HCT116 (cell line): Measurements from ENCODE around the gene SLC9A9. TPM values are rescaled to one million over a fixed set of nuclear protein-coding genes. Genes with fewer than 3 reads are reported as not detected.
A peak's percentile ranks its signal among the peaks of the same experiment; 100 is the strongest.

Experiments
- ATAC-seq: fragments of 200-7000 bp; cut with Tn5 transposase; 2 replicates; pipeline ENCODE4 v1.9.1; 2020; ENCODE audit warnings: mild to moderate bottlenecking, moderate library complexity
- BruUV-seq: library from RNA; stranded (reverse); fragments of 400-500 nt; replicated peaks from 2 replicates; lab custom pipeline; 2021; lab: Mats Ljungman, UMichigan
- CTCF ChIA-PET: fragments of 300-600 bp; sonication (Branson Sonifier 250); formaldehyde crosslinking; loops from one replicate; lab custom pipeline; 2021; ENCODE audit warnings: antibody characterized with exemption; lab: Charles Lee
- POLR2A ChIA-PET: fragments of 300-600, 350-600 bp; sonication (Branson Sonifier 250); formaldehyde crosslinking; loops from one replicate; lab custom pipeline; 2021; ENCODE audit warnings: antibody characterized with exemption; lab: Charles Lee
- RAD21 ChIA-PET, 2 experiments: fragments of 300-600 bp; sonication (Branson Sonifier 250); formaldehyde crosslinking; loops; one replicate each; lab custom pipeline; 2023; ENCODE audit warnings: low total read pairs in 2 of 2; ENCODE audit not compliant: uncharacterized antibody in 2 of 2, unreplicated experiment in 2 of 2, low non-redundant PET in 1 of 2; lab: Charles Lee
- DNase-seq: peaks from one replicate; pipeline ENCODE4 v3.0.0-alpha.2; 2010; ENCODE audit warnings: low read depth, low spot score
- H2AFZ ChIP-seq: fragments of 200-600 bp; shearing (Covaris generic), sonication (generic); 2 replicates; pipeline ENCODE4 v1.6.1; 2017; ENCODE audit warnings: low read depth, mixed run types, mixed read lengths, antibody characterized with exemption, low read length; ENCODE audit not compliant: poor library complexity, severe bottlenecking
- H3K27ac ChIP-seq: 2 replicates; pipeline ENCODE4 v1.5.1; 2012; ENCODE audit warnings: low read depth, low read length
- H3K27me3 ChIP-seq: fragments of 200-600 bp; sonication (generic); 2 replicates; pipeline ENCODE4 v1.6.1; 2016; ENCODE audit warnings: mixed run types, low read length, mixed read lengths; ENCODE audit not compliant: insufficient read depth
- H3K36me3 ChIP-seq, 2 experiments: fragments of 200-500 bp in 1 of 2; fragments of 200-600 bp in 1 of 2; sonication (Bioruptor generic) in 1 of 2; sonication (generic) in 1 of 2; 2 replicates each; pipeline versions ENCODE4 v1.5.1 to v1.6.1; 2014 to 2016; ENCODE audit warnings: low read length in 2 of 2, inconsistent platforms in 1 of 2, mixed read lengths in 1 of 2, mixed run types in 1 of 2; ENCODE audit not compliant: insufficient read depth in 2 of 2, control insufficient read depth in 1 of 2
- H3K4me1 ChIP-seq, 2 experiments: fragments of 200-600 bp in 1 of 2; sonication (generic) in 1 of 2; 2 replicates each; pipeline versions ENCODE4 v1.5.1 to v1.6.1; 2012 to 2017; ENCODE audit warnings: low read length in 2 of 2, inconsistent platforms in 1 of 2, mild to moderate bottlenecking in 1 of 2, mixed read lengths in 1 of 2, mixed run types in 1 of 2, moderate library complexity in 1 of 2; ENCODE audit not compliant: insufficient read depth in 2 of 2, control insufficient read depth in 1 of 2
- H3K4me2 ChIP-seq: fragments of 200-600 bp; sonication (generic); 2 replicates; pipeline ENCODE4 v1.6.1; 2017; ENCODE audit warnings: mixed run types, low read length, mixed read lengths
- H3K4me3 ChIP-seq, 2 experiments: fragments of 200-600 bp in 1 of 2; sonication (generic) in 1 of 2; replicated peaks in 1 of 2; 2 replicates each; pipeline ENCODE4 v1.5.1; 2011 to 2016; ENCODE audit warnings: low read length in 2 of 2, control low read depth in 1 of 2, low read depth in 1 of 2, mild to moderate bottlenecking in 1 of 2, mixed read lengths in 1 of 2, mixed run types in 1 of 2
- H3K79me2 ChIP-seq: fragments of 200-600 bp; sonication (generic); 2 replicates; pipeline ENCODE4 v1.6.1; 2017; ENCODE audit warnings: mild to moderate bottlenecking, mixed run types, low read length, moderate library complexity, mixed read lengths; ENCODE audit not compliant: insufficient read depth
- H3K9ac ChIP-seq: fragments of 200-600 bp; sonication (generic); 2 replicates; pipeline ENCODE4 v1.6.1; 2016; ENCODE audit warnings: low read length, mixed read lengths
- H3K9me2 ChIP-seq: fragments of 200-600 bp; sonication (generic), shearing (Covaris generic); 2 replicates; pipeline ENCODE4 v1.6.1; 2017; ENCODE audit warnings: mixed run types, mild to moderate bottlenecking, moderate library complexity; ENCODE audit not compliant: insufficient read depth
- H3K9me3 ChIP-seq, 2 experiments: fragments of 200-500 bp in 1 of 2; fragments of 200-600 bp in 1 of 2; sonication (Bioruptor generic) in 1 of 2; sonication (generic) in 1 of 2; 2 replicates each; pipeline ENCODE4 v1.6.1; 2014 to 2017; ENCODE audit warnings: low read length in 2 of 2, mixed read lengths in 2 of 2, inconsistent platforms in 1 of 2, low read depth in 1 of 2, mild to moderate bottlenecking in 1 of 2, mixed run types in 1 of 2, moderate library complexity in 1 of 2; ENCODE audit not compliant: control insufficient read depth in 1 of 2, insufficient read depth in 1 of 2
- H4K20me1 ChIP-seq: fragments of 200-600 bp; sonication (generic), shearing (Covaris generic); 2 replicates; pipeline ENCODE4 v1.6.1; 2017; ENCODE audit warnings: mixed run types, mild to moderate bottlenecking, moderate library complexity; ENCODE audit not compliant: insufficient read depth
- ATF3 ChIP-seq: IDR thresholded peaks from 2 replicates; pipeline ENCODE4 v1.6.1; 2012
- CBX3 ChIP-seq: IDR thresholded peaks from 2 replicates; pipeline ENCODE4 v1.6.1; 2012; ENCODE audit warnings: low read depth
- CEBPB ChIP-seq: IDR thresholded peaks from 2 replicates; pipeline ENCODE4 v1.6.1; 2012; ENCODE audit warnings: low read depth
- ELF1 ChIP-seq: IDR thresholded peaks from 2 replicates; pipeline ENCODE4 v1.6.1; 2012; ENCODE audit warnings: low read depth, borderline replicate concordance
- EZH2 ChIP-seq: fragments of 200-600 bp; sonication (generic); IDR thresholded peaks from 2 replicates; pipeline ENCODE4 v1.6.1; 2017; ENCODE audit warnings: antibody characterized with exemption, mixed run types
- EZH2phosphoT487 ChIP-seq: fragments of 200-600 bp; IDR thresholded peaks from 2 replicates; pipeline ENCODE4 v1.6.1; 2018; ENCODE audit warnings: antibody characterized with exemption, borderline replicate concordance
- POLR2A ChIP-seq: IDR thresholded peaks from 2 replicates; pipeline ENCODE4 v1.7.0; 2011; ENCODE audit warnings: borderline replicate concordance; ENCODE audit not compliant: insufficient read depth, insufficient read length; ENCODE audit errors: extremely low read depth
- POLR2AphosphoS5 ChIP-seq: IDR thresholded peaks from 2 replicates; pipeline ENCODE4 v1.6.1; 2011; ENCODE audit warnings: mild to moderate bottlenecking, low read depth, low read length, moderate library complexity
- RAD21 ChIP-seq: IDR thresholded peaks from 2 replicates; pipeline ENCODE4 v1.6.1; 2012; ENCODE audit warnings: low read depth, mild to moderate bottlenecking
- SIN3A ChIP-seq: IDR thresholded peaks from 2 replicates; pipeline ENCODE4 v1.6.1; 2012; ENCODE audit warnings: low read depth
- TCF7L2 ChIP-seq: IDR thresholded peaks from 2 replicates; pipeline ENCODE4 v1.7.0; 2011; ENCODE audit warnings: borderline replicate concordance, inconsistent platforms; ENCODE audit not compliant: insufficient read depth, insufficient read length; ENCODE audit errors: extremely low read depth
- YY1 ChIP-seq: IDR thresholded peaks from 2 replicates; pipeline ENCODE4 v1.6.1; 2011; ENCODE audit warnings: low read length, low read depth, moderate library complexity, mild to moderate bottlenecking; ENCODE audit not compliant: insufficient replicate concordance; ENCODE audit errors: extremely low read depth
- ZBTB33 ChIP-seq: IDR thresholded peaks from 2 replicates; pipeline ENCODE4 v1.6.1; 2011; ENCODE audit warnings: mild to moderate bottlenecking, low read length, moderate library complexity; ENCODE audit not compliant: insufficient replicate concordance; ENCODE audit errors: extremely low read depth
- ZFX ChIP-seq: fragments of 450-650 bp; IDR thresholded peaks from 2 replicates; pipeline ENCODE4 v1.6.1; 2017
- intact Hi-C: fragments of 100-400 bp; cut with micrococcal nuclease; formaldehyde crosslinking; loops from 2 replicates; pipeline ENCODE4 v1.10.0; 2022
- total RNA-seq: library from RNA; stranded (reverse); gene quantifications from one replicate; pipeline ENCODE4 v1.2.1, GENCODE V29; 2021; ENCODE audit not compliant: unreplicated experiment

The SLC9A9 gene
- total RNA-seq, 1 experiment from 2014 or later: 0.20 TPM

GRCh38 chr3:143382816-143383215, 465.5 kb downstream of the SLC9A9 start:
- H3K9me3 ChIP-seq: no peaks in the 10 kb centered on the region
- RAD21 ChIA-PET: no interaction called here
- no TSS peak for BruUV-seq
- no peaks in the 10 kb centered on the region for H4K20me1 ChIP-seq
- H3K79me2 ChIP-seq: no peaks in the 10 kb centered on the region
- TF ChIP-seq CEBPB (no peak), ZFX (no peak), EZH2phosphoT487 (no peak), ZBTB33 (no peak), ELF1 (no peak), ATF3 (no peak), EZH2 (no peak), POLR2AphosphoS5 (no peak)
- TF ChIP-seq, all 23 proteins: peak for 0
- no peaks in the 10 kb centered on the region for H3K36me3 ChIP-seq
- no peak overlapping the region for H3K4me3 ChIP-seq
- H3K27ac ChIP-seq: no peak overlapping the region
- no peak overlapping the region for H3K4me2 ChIP-seq
- CTCF ChIA-PET: no interaction called here
- H3K9ac ChIP-seq: no peak overlapping the region
- no peak for DNase-seq
- no peaks in the 10 kb centered on the region for H3K4me1 ChIP-seq
- no peaks in the 10 kb centered on the region for H3K9me2 ChIP-seq
- H3K27me3 ChIP-seq: peaks cover 3% of the 10 kb centered on the region; the same call in 1 of the 2 replicates
- no peak overlapping the region for H2AFZ ChIP-seq
- POLR2A ChIA-PET: no interaction called here
- no peak for ATAC-seq
- intact Hi-C loops: no loop called here

- CTCF ChIA-PET: no interaction called here
- H3K27me3 ChIP-seq: no peaks in the 10 kb centered on the region
- BruUV-seq: no TSS peak
- ATAC-seq (no peak), DNase-seq (no peak)
- RAD21 ChIA-PET: no interaction called here
- H3K4me2 ChIP-seq: no peak overlapping the region
- intact Hi-C loops: no loop called here
- H3K27ac ChIP-seq: no peak overlapping the region
- H3K4me1 ChIP-seq: no peaks in the 10 kb centered on the region
- H4K20me1 ChIP-seq: no peaks in the 10 kb centered on the region
- H3K79me2 ChIP-seq: no peaks in the 10 kb centered on the region
- POLR2A ChIA-PET: no interaction called here
- no peak overlapping the region for H2AFZ ChIP-seq
- no peaks in the 10 kb centered on the region for H3K36me3 ChIP-seq
- no peak overlapping the region for H3K4me3 ChIP-seq
- no peaks in the 10 kb centered on the region for H3K9me3 ChIP-seq
- no peaks in the 10 kb centered on the region for H3K9me2 ChIP-seq
- no peak for TF ChIP-seq ZFX
- no peak for TF ChIP-seq SIN3A
- TF ChIP-seq CBX3: no peak
- no peak for TF ChIP-seq ELF1
- peak; percentile 86 for TF ChIP-seq TCF7L2
- TF ChIP-seq RAD21: no peak
- TF ChIP-seq POLR2A: no peak
- no peak for TF ChIP-seq POLR2AphosphoS5
- TF ChIP-seq YY1: no peak
- H3K9ac ChIP-seq: no peak overlapping the region
Measured at GRCh38 chr3:143380449-143380848, 467.8 kb downstream of the SLC9A9 start.
